Mesothelial cell of epicardium (in vitro differentiated cells): ENCODE results near the gene TSPOAP1. TPM values are rescaled to one million over a fixed set of nuclear protein-coding genes. Genes with fewer than 3 reads are reported as not detected.

Experiments used
- DNase-seq, 2 experiments: peaks; one replicate each; pipeline ENCODE4 v3.0.0; 2021; ENCODE audit warnings: low spot score in 2 of 2; ENCODE audit not compliant: unreplicated experiment in 2 of 2
- H3K27ac Mint-ChIP-seq: 2 replicates; pipeline ENCODE4 v1.8.0; 2021; ENCODE audit warnings: mixed read lengths
- H3K27me3 Mint-ChIP-seq: 2 replicates; pipeline ENCODE4 v1.8.0; 2021; ENCODE audit warnings: low read depth, mixed read lengths
- H3K36me3 Mint-ChIP-seq: 2 replicates; pipeline ENCODE4 v1.8.0; 2021; ENCODE audit warnings: mixed read lengths
- H3K4me1 Mint-ChIP-seq: 2 replicates; pipeline ENCODE4 v1.8.0; 2021; ENCODE audit warnings: mixed read lengths
- H3K4me3 Mint-ChIP-seq: 2 replicates; pipeline ENCODE4 v1.8.0; 2021; ENCODE audit warnings: mild to moderate bottlenecking, moderate library complexity, mixed read lengths
- H3K9me3 Mint-ChIP-seq: 2 replicates; pipeline ENCODE4 v1.8.0; 2021; ENCODE audit warnings: mixed read lengths
- total RNA-seq: library from RNA; stranded (reverse); gene quantifications from 3 replicates; pipeline ENCODE4 v1.2.1, GENCODE V29; 2021
- TF ChIP-seq, protein P1 (sequence below): fragments of 200-600 bp; sonication (generic); IDR thresholded peaks from one replicate; pipeline ENCODE4 v1.5.0; 2021; ENCODE audit warnings: antibody characterized with exemption; ENCODE audit not compliant: unreplicated experiment

The TSPOAP1 gene
- total RNA-seq, 1 donor from 2014 or later: 87.2 TPM

DNA sequence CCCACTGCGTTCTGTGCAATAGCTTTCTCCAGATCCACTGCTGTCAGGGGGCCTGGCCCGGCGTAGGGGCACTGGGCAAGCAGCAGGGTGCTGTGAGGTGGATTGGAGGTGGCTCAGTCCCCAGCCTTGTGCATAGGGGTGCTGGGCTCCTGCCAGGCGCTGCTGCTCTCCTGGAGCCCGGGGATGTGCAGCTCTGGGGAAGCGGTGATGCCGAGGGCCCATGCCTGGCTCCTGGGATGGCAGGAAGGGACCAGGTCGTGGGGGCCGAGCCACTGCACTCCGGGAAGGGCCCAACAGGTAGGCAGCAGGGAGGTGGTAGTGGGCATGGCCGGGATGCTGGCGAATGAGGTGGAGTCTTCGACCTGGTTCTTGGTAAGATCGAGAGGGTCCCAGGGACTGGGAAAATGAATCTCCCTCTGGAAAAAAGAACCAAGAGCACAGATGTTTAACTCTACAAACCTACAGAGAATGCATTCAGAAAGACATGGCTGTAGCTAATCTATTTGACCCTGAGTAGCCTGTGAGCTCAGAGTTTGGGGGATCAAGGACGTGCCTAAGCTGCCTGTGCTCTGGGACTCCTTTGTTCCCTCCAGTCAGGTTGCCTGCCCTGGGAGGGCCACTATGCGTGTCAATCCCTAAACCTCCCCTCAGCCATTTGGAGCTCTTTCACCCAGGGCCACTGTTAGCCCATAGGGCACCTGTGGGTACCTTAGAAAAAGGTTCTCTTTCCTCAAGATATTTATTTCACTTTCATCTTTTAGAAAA lies 30.0 kb upstream of the TSPOAP1 start:
- Mint-ChIP-seq H3K4me1 (peaks cover 8% of the 10 kb centered on the region), H3K9me3 (no peaks in the 10 kb centered on the region), H3K4me3 (no peak overlapping the region), H3K36me3 (peaks cover 38% of the 10 kb centered on the region), H3K27ac (no peak overlapping the region), H3K27me3 (no peaks in the 10 kb centered on the region)
- TF ChIP-seq, protein P1, sequence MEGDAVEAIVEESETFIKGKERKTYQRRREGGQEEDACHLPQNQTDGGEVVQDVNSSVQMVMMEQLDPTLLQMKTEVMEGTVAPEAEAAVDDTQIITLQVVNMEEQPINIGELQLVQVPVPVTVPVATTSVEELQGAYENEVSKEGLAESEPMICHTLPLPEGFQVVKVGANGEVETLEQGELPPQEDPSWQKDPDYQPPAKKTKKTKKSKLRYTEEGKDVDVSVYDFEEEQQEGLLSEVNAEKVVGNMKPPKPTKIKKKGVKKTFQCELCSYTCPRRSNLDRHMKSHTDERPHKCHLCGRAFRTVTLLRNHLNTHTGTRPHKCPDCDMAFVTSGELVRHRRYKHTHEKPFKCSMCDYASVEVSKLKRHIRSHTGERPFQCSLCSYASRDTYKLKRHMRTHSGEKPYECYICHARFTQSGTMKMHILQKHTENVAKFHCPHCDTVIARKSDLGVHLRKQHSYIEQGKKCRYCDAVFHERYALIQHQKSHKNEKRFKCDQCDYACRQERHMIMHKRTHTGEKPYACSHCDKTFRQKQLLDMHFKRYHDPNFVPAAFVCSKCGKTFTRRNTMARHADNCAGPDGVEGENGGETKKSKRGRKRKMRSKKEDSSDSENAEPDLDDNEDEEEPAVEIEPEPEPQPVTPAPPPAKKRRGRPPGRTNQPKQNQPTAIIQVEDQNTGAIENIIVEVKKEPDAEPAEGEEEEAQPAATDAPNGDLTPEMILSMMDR: no peak
- no peak for DNase-seq

DNA sequence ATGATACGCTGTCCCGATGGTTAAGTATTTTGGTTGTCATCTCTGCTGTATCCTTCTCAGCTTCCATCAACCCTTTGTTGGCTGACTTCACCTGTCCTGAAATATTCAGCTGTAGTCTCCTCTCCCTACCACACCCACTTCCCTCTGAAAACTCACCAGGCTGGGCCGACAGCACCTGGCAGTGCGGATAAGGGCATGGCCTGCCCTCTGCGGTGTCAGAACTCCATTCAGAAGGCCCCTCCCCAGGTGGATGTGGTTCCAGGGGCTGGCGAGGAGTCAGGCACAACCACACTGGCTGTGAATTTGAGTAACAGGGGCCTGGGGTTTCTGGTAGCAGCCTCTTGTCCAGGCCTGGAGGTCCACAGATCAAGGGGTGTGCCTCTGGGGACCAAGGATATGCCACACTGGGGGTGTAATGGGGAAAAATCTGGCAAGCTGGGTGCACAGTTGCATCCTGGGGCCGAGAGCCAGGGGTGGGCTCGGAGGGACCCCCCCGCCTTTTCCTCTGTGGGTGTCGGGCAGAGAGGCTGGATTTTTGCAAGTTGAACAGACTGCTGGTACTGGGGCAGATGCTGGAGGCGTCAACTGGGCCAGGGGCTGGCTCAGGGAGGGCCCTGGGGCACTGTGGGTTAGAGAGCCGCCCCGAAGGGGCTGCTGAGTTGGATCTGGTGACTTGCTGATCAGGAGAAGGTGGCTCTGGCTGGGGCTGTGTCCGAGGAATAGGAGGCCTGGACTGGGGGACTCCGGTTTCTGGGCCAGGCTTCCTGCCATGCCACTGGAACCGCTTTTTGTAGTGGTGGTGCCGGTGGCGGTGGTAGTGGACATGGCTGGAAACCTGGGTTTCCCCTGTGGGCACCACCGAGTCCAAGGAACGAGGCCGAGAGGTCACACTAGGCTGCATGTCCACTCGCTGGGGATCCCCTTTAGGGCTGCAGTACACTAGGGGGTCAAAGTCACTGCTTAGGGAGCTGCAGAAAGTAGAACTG lies 29.0 kb upstream of the TSPOAP1 start:
- TF ChIP-seq, protein P1: no peak
- peaks cover 9% of the 10 kb centered on the region for H3K4me1 Mint-ChIP-seq
- H3K36me3 Mint-ChIP-seq: peaks cover 35% of the 10 kb centered on the region
- no peak for DNase-seq
- no peak overlapping the region for H3K4me3 Mint-ChIP-seq
- H3K27me3 Mint-ChIP-seq: no peaks in the 10 kb centered on the region
- H3K9me3 Mint-ChIP-seq: no peaks in the 10 kb centered on the region
- no peak overlapping the region for H3K27ac Mint-ChIP-seq

DNA sequence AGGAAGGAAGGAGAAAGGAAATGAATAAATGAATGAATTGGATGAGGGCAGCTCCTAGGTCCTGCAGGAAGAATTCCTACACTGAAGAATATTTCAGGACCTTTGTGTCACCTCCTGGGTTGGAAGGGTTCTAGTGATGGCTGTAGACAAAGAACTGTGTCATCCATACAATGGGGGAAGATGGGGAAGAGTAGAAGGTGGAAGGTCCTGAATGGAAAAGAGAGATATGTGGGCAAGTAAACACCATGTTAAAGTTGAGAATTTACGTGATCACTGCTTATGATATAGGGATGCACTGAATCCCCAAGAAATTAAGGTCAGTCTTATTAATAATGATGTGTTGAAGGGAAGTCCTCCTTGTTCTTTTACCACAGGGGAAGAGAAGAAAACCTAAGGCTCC lies 27.6 kb upstream of the TSPOAP1 start:
- Mint-ChIP-seq H3K36me3 (peaks cover 24% of the 10 kb centered on the region), H3K27ac (no peak overlapping the region), H3K4me1 (peaks cover 14% of the 10 kb centered on the region), H3K27me3 (no peaks in the 10 kb centered on the region), H3K9me3 (no peaks in the 10 kb centered on the region), H3K4me3 (no peak overlapping the region)
- TF ChIP-seq, protein P1: no peak
- no peak for DNase-seq

DNA sequence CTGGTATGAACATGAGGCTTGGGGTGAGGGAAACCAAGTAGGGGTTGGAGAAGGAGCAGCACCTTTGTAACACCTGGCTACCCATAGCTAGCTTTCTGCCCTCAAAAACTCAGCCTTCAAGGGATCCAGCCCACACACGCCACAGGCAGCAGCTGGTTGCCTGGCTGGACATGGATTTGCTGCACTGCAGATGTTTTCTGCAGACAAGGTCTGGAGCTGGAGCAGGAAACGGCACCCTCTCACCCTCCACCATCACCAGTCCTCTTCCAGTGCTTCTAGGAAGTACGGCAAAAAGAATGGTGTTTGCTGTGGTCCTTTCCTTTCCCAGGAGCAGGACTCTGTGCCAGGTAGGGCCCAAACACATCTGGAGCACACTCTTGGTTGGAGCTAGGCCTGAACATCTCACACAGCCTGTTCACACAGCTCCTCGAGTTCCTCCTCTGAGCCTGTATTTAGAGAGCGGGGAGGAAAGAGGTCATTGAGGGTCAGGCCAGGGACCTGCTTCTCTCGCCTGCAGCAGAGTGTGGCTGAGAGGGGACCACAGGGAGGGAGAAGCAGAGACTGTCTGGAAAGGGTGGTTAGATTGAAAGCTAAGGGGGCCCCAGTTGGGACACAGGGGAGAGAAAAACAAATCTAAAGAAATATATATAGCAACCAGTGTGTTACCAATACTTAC lies 26.1 kb upstream of the TSPOAP1 start:
- TF ChIP-seq, protein P1: no peak
- DNase-seq: no peak
- Mint-ChIP-seq H3K36me3 (peaks cover 19% of the 10 kb centered on the region), H3K4me3 (no peak overlapping the region), H3K27ac (peak overlapping the region; percentile 21), H3K4me1 (peaks cover 17% of the 10 kb centered on the region), H3K9me3 (no peaks in the 10 kb centered on the region), H3K27me3 (no peaks in the 10 kb centered on the region)

DNA sequence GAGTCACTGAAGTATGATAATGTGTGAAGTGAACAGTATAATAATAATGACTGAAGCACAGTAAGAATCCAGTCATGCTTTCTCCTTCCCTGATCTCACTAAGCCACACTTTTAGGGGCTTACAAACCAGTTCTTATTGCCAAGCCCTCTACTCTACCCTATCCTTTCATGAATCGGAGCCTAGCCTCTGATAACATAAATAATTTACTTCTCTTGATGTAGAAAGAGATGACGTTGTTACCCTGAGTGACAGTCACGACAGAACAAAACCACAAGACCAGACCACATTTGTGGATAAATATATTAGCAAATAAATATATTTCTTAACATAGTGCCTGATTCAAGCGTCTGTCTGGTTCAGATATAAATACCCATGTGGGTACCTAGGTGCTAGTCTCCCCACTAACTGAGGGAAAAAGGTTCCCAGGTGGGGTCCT lies 24.8 kb upstream of the TSPOAP1 start:
- Mint-ChIP-seq H3K4me3 (peak overlapping the region; percentile 100), H3K4me1 (peaks cover 20% of the 10 kb centered on the region), H3K36me3 (peaks cover 30% of the 10 kb centered on the region), H3K9me3 (no peaks in the 10 kb centered on the region), H3K27ac (peak overlapping the region; percentile 98), H3K27me3 (no peaks in the 10 kb centered on the region)
- no peak for DNase-seq
- TF ChIP-seq, protein P1: no peak
